TTC549 (cell line): ENCODE data around the gene GPSM1.
"Not testable (repeated sequence)": the region's sequence is repeated elsewhere in the genome, so short reads cannot be mapped to it uniquely, and the experiment has no call there.

Source experiments
- FAIRE-seq: peaks from 2 replicates; lab custom pipeline; 2012; peaks lifted over from hg19 to GRCh38; lab: Jason Lieb, UNC

The GPSM1 gene

DNA sequence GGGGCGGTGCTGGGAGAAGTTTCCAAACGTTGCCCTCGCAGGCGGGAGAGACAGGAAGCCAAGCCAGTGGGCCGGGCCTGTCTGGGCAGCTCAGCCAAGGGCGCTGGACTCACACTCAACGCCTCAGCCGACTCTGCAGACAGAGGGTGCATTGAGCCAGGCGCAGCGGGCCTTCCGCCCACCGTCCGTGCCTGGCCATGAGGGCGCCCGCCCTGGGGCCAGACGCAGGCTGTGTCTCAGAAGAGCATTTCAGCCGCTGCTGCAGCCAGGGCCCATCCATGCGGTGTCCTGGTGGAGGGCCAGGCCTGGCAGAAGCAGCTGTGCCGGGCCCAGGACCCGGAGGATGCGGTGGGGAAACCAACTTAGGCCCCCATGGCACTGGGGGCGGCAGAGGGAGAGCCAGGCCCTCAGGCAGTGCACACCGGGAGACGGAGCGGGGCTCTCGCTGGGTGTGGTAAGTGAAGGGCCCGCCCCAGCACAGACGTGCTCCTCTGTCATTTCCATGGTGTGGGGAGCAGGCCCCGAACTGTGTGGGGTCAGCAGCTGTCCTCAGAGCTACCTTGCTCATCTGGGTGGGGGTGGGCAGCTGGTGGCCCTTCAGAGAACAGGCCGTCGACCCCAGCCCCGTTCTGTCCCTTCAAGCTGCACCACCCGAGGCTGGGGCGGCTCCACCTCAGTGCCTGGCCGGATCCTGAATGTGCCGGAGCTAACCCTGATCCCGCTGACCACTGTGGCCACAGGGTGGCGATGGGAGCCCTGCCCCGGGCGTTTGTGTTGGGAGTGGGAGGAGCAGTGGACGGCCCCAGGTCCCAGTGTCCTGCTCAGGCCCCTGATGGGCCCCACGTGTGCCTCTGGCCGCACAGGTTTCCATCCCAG, 18.2 kb downstream of the GPSM1 start:
- FAIRE-seq, result no peak

DNA sequence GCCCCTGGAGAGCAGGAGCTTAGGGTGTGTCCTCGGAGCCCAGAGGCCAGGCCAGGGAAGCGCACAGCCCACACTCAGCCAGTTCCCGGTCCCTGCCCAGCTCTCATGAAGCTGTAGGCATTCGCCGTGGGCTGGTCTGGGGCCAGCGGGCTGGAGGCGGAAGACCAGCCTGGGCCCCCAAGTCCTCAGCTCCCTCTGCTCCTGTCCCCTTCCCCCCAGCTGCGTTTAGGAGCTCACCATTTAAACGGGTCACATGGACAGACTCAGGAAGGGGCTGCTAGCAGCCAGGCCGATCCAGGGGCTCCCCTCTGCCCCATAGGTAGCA, 18.8 kb downstream of the GPSM1 start:
- FAIRE-seq, result no peak

DNA sequence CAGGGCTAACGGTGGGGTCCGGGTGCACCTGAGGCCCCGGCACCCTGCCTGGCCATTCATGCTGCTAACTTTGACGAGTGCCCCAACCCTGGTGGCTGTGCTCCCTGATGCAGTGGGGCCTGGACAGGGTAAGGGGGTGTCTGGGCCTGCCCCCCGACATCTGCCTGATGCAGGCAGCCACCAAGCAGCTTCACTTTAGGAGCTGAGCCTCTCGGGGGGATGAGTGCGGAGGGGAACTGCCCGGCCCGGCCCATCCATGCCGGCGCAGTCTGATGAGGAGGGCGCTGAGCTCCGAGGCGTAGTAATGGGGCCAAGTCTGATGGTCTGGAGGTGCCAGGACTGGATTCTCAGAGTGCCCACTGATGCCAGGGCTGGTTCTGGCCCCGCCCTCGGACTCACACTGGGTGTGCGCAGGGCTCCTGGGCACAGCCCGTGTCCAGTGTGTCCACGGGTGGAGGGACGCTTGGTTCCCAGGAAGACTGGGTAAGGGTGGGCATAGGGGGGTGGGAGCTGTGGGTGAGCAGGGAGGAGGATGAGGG, 19.7 kb downstream of the GPSM1 start:
- no peak for FAIRE-seq

DNA sequence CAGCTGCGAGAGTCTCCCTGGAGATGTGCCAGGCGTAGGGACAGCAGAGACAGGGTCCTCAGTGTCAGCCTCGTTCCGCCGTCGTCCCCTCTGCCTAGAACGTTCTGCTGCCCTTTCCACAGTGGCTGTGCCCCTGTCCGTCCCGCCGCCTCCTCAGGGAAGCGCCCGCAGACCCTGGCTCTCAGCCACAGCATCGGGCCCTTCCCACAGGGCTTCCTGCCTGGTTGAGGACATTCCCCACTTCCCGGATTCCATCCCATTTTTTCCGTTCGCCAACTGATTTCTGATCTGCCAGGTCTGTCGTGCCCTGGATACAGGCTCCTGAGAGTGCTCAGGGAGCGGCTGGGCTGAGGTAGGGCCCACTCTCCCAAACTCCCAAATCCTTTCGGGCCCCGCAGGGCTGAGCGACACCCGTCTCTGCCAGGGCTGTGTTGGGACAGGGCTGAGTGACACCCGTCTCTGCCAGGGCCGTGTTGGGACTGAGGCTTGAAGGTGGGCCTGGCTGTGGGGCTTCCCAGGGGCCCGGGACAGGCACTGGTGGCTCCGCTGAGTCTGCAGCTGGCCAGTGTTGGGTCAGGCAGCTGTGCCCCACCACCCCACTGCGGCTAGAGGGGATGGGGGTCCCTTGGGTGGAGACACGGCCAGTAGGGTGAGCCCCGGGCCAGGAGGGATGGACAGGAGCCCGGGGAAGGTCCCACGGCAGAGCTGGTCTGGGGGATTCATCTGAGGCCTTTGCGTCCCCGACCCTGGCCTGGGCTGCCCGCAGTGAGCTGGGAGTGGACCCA, 20.3 kb downstream of the GPSM1 start:
- no peak for FAIRE-seq

DNA sequence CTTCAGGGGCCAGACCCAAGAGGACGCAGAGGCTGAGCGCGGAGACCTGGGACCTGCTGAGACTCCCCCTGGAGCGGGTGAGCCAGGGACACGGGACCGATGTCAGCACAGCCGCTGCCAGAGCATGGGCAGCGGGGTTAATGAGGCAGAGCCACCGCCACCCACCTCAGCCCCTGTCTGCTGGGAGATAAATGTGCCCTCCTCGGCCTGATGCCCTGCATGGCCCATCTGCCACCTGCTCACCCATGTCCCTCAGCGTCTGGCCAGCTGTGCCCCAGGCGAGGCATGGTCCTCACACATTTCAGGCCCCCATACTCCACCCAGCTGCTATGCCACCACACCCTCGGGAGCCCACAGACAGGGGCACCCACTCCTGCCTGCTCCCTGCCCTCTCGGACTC, 21.4 kb downstream of the GPSM1 start:
- FAIRE-seq, result no peak

DNA sequence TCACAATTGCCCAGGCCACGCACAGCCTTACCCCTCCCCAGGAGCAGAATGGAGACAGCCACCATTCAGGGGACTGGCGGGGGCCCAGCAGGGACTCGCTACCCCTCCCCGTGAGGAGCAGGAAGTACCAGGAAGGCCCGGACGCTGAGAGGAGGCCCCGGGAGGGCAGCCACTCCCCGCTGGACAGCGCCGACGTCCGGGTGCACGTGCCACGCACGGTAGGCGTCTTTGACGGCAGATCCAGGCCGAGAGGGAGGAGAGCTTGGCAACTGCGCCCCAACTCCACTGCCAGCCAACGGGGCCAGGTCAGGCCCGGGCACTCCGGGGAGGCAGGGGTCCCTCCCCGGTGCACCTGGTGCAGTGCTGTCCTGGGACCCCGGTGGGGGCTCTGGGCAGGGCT, 22.2 kb downstream of the GPSM1 start:
- no peak for FAIRE-seq

DNA sequence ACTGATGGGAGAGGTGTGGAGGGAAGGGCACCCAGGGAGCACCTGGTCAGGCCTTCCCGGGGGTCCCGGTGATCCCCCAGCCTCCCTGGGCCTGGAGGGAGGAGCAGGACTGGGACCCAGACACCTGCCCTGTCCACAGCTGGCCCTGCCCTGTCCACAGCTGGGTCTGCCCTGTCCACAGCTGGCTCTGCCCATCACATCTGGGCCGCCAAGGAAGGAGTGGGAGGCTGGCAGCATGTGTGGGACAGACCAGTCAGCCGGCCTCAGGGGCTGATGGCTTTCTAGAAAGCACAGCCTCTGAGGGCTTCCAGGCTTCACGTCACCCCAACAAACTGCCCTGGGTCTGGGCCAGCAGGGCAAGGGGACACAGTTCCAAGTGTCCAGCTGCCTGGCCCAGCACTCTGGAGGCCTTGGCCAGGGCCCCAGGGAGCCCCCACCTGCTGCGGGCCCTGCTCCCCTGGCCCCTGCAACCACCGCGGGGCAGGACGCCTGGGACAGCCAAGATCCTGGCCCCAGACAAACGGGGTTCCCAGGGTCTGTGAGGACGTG, 24.0 kb downstream of the GPSM1 start:
- no peak for FAIRE-seq

DNA sequence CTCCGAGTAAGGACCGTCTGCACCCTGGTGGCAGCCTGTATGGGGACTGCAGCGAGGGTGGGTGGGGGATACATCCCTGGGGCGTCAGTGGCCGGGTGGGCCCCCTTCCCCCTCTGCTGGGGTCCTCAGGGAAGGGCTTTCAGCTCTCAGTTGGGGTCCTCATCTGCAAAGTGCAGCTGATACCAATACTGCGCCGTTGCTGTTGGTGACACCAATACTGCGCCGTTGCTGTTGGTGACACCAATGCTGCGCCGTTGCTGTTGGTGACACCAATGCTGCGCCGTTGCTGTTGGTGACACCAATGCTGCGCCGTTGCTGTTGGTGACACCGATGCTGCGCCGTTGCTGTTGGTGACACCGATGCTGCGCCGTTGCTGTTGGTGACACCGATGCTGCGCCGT, 24.5 kb downstream of the GPSM1 start:
- not testable (repeated sequence) for FAIRE-seq

DNA sequence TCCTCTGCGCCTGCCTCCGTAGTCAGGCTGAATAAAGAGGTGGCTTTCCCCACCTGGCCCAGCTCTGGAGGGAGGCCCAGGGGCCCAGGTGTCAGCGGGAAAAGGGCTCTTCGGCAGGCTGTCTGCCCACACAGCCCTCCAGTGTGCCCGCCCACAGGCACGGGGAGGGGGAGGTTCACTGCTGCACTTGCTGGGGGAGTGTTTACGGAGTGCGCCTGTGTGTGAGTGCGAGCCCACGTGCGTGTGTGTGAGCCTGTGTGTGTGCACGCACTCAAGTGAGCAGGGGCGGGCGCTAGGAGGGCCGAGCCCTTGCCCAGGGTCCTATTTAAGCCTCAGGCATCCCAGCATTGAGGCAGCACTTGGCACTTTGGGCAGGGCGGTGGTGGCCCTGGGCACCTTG, 25.3 kb downstream of the GPSM1 start:
- FAIRE-seq, result no peak

DNA sequence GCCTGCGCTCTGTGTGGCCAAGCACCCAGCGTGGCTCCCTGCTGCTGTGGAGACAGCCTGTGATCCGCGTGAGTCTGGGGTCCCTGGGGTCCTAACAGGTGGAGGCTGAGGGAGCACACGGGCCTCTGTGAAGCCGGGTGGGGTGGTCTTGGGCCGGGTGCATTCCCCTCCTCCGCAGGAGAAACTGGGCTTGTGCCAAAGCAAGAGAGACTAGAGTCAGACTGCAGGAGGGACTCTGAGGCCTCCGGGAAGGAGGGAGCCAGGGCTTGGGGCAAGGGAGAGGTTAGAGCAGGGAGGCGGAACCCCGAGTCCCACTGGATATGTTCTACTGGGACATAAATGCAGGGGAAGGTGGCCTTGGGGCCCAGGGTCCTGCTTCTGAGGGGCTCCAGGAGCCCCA, 25.7 kb downstream of the GPSM1 start:
- no peak for FAIRE-seq

DNA sequence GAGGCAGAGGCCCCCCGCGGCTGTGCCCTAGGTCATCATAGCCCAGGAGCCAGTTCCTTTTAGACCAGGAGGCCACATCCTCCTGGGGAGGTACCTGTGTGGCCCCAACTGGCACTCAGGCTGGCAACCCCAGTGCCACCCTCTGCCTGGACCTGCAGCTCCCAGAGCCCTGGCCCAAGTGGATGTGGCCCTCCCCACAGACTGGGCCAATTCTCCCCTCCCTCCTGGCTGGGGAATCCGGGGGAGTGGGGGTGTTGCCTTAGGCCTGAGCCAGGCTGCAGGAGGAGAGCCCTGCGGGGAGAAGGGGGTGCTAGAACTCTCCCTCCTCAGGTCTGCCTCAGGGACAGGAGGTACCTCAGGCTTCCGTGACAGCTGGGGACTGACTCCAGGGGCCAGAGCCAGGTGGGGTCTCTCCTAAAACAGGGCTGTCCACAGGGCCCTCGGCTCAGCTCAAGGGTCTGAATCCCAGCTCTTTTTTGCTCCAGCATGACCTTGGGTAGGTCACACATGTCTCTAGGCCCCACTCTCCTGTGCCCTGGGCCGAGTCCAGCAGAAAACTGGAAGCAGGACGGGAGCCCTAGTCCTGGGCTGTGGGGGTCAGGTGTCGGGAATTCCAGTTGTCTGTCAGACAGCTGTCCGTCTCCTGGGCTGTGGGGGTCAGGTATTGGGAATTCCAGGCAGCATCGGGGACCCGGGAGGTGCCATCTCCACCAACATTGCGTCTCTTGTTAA, 26.6 kb downstream of the GPSM1 start:
- no peak for FAIRE-seq

DNA sequence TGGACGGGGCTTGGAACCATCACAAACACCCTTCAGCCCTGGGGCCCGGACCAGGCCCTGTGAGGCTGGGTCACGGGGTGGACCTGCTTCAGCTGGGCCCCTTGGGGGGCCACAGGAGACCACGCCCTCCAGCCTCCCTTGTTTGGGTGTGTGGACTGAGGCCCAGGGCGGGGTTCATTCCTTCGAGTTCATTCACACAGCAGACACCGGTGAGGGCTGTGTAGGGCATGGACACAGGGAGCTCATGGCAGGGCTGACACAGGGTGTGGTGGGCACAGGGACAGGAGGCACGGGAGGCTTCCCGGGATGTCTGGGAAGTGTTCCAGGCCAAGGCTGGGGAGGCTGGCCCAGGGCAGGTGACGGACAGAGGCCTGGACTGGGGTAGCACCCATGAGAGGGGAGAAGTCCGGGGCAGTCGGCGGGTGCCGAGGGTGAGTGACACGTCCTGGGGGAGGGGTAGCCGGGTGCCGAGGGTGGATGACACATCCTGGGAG, 27.3 kb downstream of the GPSM1 start:
- no peak for FAIRE-seq

DNA sequence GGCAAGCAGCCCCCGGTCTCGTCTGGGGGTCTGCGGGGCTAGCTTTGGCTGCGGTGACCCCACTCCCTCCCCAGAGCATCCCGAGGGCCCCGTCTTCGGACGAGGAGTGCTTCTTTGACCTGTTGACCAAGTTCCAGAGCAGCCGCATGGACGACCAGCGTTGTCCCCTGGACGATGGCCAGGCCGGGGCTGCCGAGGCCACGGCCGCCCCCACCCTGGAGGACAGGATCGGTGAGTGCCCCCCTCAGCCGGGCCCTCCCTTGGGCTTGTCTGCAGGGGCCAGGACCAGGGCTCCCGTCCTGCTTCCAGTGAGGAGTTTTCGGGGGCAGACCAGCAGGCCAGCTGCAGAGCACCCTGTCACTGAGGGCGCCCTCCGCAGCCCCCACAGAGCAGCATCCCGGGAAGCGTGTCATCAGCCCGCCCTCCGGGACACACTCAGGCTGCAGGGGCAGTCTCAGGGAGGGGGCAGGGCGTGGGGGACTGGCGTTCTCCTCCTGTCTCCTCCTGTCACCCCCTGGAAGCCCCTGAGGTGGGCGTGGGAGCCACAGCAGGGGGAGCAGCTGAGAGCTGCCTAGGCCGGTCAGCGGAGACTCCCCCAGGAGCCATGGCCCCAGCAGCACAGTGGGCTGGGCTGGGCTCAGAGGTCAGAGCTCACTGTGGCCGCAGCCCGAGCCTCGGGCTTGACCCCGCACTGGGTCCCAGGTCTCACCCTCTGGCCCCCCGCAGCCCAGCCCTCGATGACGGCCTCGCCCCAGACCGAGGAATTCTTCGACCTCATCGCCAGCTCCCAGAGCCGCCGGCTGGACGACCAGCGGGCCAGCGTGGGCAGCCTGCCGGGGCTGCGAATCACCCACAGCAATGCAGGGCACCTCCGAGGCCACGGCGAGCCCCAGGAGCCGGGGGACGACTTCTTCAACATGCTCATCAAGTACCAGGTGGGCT, 28.5 kb downstream of the GPSM1 start:
- FAIRE-seq, result no peak

DNA sequence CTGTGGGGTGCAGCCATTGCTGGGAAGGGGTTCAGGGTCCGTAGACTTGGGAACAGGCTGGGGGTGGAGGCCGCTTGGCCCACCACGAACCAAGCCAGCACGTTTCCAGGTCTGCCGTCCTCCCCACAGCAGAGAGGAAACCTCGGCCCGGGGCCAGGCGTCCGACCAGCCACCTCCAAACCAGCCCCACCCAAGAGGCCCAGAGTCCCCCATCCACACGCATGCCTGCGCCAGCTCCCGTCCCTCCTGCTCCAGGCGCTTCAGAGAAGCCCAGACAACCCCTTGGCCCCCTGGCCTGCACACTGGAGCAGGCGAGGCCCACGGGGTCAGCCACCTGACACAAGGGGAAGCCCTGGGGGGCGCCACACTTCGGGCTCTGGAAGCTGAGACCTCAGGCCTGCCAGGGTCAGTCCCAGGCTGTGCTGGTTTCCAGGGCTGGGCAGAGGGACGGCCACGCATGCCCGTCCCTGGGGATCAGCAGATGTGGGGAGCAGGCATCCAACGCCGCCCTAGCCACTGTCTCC, 29.9 kb downstream of the GPSM1 start:
- FAIRE-seq, result no peak

DNA sequence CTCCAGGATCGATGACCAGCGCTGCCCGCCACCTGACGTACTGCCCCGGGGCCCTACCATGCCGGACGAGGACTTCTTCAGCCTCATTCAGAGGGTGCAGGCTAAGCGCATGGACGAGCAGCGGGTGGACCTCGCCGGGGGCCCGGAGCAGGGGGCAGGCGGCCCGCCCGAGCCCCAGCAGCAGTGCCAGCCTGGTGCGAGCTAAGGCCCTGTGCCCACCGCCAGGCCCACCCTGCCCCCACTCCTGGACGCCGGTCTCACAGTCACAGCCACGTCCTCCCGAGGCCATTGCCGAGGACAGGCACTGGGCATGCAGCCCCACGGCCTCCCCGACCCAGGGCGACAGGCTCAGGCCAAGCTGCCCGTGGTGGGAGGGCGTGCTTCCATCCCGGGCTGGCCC, 30.7 kb downstream of the GPSM1 start:
- no peak for FAIRE-seq

DNA sequence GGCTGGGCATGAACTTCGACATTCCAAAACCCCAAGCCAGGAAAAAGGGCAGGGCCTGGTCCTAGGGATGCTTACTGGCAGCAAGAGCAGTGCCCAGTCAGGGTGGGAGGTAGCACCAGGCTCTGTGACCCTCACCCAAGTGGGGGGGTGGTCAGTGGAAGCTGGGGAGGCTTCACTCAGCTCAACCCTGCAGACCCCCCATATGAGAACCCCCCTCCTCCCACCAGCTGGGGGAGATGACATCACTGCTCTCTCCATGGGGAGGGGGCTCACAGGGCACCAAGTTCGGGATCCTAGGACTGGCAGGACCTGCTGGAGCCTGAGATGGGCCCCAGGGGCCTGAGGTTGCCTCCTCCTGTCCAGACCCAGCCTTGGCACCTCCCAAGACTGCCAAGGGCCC, 31.5 kb downstream of the GPSM1 start:
- FAIRE-seq, result no peak

DNA sequence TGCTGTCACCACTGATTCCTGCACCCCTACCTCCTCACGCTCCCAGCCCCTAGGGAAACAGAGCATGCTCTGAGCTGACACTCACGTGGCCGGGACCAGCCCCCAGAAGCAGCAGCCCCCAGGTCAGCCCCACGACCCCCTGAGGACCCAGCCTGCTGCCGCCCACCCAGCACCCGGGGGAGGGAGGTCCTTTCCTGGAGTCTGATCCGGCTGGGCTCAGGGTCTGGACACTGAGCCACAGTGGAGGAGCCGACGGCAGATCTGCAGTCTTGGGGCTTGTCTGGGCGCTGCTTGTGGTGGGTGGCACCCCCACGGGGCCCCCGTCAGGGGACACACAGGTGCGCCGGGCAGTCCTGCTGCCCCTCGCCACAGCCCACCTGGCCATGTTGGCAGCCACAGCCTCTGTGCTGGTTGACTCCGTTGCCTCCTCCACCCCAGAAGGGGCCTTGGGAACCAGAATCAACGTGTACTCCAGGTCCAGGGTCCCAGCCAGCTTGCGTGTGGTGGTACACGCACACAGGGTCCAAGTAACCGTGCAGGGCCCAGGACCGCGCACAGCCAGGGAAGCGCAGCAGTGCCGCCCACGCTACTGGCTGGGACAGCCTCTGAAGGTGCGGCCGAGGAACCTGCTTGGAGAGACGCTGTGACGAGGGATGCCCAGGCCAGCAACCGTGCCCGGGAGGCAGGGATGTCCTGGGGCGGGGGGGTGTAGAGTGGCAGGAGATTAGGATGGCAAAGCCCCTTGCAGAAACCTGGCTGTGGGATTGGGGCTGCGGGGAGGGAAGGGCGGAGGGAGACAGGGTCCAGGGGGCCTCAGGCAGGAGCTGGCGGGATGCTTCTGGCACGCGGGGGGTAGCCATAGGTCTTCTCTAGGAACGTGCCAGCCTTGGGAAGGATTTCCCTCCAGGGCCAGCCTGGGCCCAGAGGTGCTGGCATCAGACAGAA, 32.7 kb downstream of the GPSM1 start:
- no peak for FAIRE-seq

DNA sequence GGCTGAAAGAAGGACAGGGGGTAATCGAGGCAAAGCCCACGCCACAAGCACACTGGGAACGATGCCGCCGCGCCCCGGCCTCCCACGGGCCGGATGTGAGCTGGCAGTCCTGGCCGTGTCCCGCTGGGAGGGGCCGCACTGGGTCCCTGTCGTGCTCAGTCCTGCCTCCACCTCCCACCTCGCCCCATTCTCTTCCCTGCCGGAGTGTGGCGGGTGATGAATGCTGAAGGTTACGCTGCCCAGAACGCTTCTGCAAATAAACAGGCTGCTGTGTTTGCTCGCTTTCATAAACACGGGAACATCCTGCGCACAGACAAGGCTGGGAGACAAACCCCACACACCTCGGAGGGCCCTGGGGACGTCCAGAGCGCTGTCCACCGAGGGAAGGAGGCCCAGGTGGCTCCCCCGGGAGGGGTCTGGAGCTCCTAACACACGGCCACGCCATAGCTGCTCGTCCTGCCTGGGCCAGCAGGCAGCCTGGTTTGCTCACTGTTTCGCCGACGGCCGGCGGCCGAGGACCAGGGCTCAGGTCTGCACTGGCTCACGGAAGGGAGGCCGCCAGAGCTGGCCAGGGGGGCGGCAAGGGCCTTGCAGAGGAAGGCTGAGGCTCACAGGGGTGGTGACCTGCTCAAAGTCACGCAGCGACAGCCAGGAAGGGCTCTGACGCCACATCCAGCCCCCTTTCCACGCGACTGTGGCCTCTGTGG, 33.9 kb downstream of the GPSM1 start:
- FAIRE-seq, result no peak
